AG10803 (cell line): ENCODE measurements around the gene UNK.

Experiments
- DNase-seq: peaks from one replicate; pipeline ENCODE4 v3.0.0; 2010; ENCODE audit warnings: low read depth
- H3K4me3 ChIP-seq: 2 replicates; pipeline ENCODE4 v1.5.1; 2011; ENCODE audit warnings: mild to moderate bottlenecking, low read length, control low read depth
- CTCF ChIP-seq: conservative IDR thresholded peaks from 2 replicates; pipeline ENCODE4 v1.5.1; 2011; ENCODE audit warnings: mild to moderate bottlenecking, low read length, control low read depth, inconsistent platforms

The UNK gene

GRCh38 chr17:75832652-75833400 is 48.2 kb downstream of the UNK start:
- DNase-seq: no peak
- H3K4me3 ChIP-seq: no peak overlapping the region
- TF ChIP-seq CTCF: no peak

GRCh38 chr17:75834279-75834920 is 49.8 kb downstream of the UNK start:
- H3K4me3 ChIP-seq: no peak overlapping the region
- no peak for DNase-seq
- no peak for TF ChIP-seq CTCF

GRCh38 chr17:75834928-75835653 is 50.5 kb downstream of the UNK start:
- DNase-seq: no peak
- no peak overlapping the region for H3K4me3 ChIP-seq

DNA sequence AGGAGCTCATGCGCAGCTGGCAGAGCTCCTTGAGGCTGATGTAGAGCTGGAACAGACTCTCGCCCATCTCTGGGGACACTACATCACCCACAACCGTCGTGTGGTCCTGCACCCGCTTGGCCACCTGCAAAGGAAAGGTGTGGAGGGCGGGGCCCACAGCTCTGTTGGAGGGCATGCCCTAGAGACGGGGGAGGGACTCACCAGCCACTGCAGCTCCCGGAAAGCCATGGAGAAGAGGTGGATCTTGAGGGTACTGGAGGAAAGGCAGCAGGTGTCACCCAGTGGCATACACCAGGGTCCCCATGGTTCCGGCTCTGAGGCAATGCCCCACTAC is 51.0 kb downstream of the UNK start:
- no peak overlapping the region for H3K4me3 ChIP-seq
- TF ChIP-seq CTCF: no peak
- DNase-seq: no peak

More at GRCh38 chr17:75834928-75835653, 50.5 kb downstream of the UNK start:
- TF ChIP-seq CTCF: no peak

DNA sequence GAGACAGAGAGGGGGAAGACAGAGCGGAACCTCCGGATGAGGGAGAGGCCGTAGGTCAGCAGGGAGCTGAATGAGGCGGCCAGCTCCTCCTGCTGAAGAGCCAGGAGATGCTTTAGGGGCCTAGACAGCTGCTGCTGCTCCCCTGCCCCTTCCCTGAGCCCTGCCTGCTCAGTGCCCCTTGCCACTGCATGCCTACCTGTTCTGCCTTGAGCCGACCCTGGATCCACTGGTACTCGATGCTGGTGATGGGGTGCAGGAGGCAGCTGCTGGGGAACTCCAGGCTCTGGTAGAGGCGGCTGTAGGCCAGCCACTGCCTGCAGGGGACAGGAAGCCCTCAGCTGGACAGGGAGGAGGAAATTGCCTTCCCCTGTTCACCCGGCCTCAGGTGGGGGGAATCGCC is 52.0 kb downstream of the UNK start:
- no peak for TF ChIP-seq CTCF

GRCh38 chr17:75837899-75838298 is 53.3 kb downstream of the UNK start:
- TF ChIP-seq CTCF: no peak
- no peak overlapping the region for H3K4me3 ChIP-seq
- DNase-seq: no peak

More for the DNA sequence above, 52.0 kb downstream of the UNK start:
- DNase-seq: no peak
- no peak overlapping the region for H3K4me3 ChIP-seq
